ENCODE measurements around the gene ITIH4.

Gene ITIH4

DNA sequence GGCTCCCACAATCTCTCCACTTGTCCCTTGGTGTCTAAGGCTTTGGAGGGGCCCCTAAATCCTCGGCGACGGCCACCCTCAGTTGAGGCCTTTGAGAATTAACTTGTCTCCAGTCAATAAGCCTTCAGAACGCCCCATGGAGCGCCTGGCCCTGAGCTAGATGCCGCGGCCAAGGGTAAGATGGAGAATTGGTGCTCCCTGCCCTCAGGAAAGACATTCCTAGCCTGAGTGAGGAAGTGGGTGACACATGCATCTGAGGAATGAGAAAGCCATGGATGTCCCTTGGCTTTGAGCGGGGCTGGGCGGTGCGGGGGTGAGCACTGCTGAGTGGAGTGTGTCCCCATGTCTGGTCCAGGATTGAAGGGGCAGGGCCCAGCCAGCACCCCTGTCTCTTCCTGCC is 13.3 kb downstream of the ITIH4 start:
- Histone ChIP-seq H3K4me3 (ENCODE audit: low read depth, low read length) (no peak overlapping the region), H3K4me2 (ENCODE audit: low read length) (no peak overlapping the region)

DNA sequence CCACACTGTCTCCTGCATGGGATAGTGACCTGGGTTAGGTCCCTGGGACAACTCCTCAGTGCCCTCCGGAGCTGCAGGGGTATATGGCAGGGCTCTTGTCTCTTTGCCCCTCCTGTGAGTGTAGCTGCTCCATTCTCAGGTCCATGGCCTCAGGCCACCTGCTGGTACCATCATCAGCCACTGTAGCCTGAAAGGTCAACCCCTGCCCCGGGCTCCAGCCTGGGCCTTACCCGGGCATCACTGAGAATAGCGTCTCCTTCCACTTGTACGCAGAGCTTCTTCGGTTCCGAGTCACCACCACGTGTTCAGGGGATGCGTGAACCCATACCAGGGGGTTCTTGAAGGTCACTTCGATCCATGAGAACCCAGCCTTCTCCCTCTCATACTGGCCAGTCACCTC is 13.8 kb downstream of the ITIH4 start:
- Histone ChIP-seq H2BK5ac (ENCODE audit: low read depth, low read length, poor library complexity) (no peak overlapping the region), H2BK12ac (ENCODE audit: low read length) (no peak overlapping the region), H2AFZ (ENCODE audit: insufficient read depth, low read length, poor library complexity) (no peak overlapping the region), H3K4me1 (ENCODE audit: control insufficient read depth in 1 of 2, insufficient read depth in 2 of 2, low read length in 2 of 2) (no peaks in the 10 kb centered on the region), H2AK5ac (ENCODE audit: low read length) (no peak overlapping the region), H3K79me1 (ENCODE audit: low read length) (no peaks in the 10 kb centered on the region), H3K14ac (ENCODE audit: low read length) (no peak overlapping the region), H3K79me2 (ENCODE audit: control insufficient read depth, insufficient read depth, low read length, poor library complexity) (no peaks in the 10 kb centered on the region), H3K36me3 (ENCODE audit: control insufficient read depth in 1 of 2, insufficient read depth in 2 of 2, low read length in 2 of 2) (no peaks in the 10 kb centered on the region), H4K91ac (ENCODE audit: low read depth, low read length) (no peak overlapping the region), H3K23ac (ENCODE audit: low read length) (no peak overlapping the region), H3K4ac (ENCODE audit: low read depth, low read length) (no peak overlapping the region), H3K27ac (ENCODE audit: low read depth, low read length) (no peak overlapping the region), H3K4me2 (ENCODE audit: low read length) (no peak overlapping the region), H4K8ac (ENCODE audit: low read depth, low read length) (no peak overlapping the region), H3K27me3 (ENCODE audit: insufficient read depth, low read length) (no peaks in the 10 kb centered on the region), H2BK120ac (ENCODE audit: insufficient read depth, low read length, poor library complexity) (no peak overlapping the region), H3K9me3 (ENCODE audit: insufficient read depth, low read depth, low read length) (peaks cover 3% of the 10 kb centered on the region), H4K12ac (ENCODE audit: low read depth, low read length) (no peak overlapping the region), H3K18ac (ENCODE audit: low read length) (no peak overlapping the region), H3K4me3 (ENCODE audit: low read depth, low read length) (no peak overlapping the region), H3K9ac (ENCODE audit: low read length) (no peak overlapping the region)
- peak; percentile 94 to 96 for DNase-seq
- WGBS (ENCODE audit: extremely low coverage, insufficient coverage, insufficient read length), result no CpG with 5 or more reads among the region's 10 CpGs

More for the DNA sequence above, 13.3 kb downstream of the ITIH4 start:
- Histone ChIP-seq H3K79me1 (ENCODE audit: low read length) (no peaks in the 10 kb centered on the region), H3K23ac (ENCODE audit: low read length) (no peak overlapping the region), H2BK120ac (ENCODE audit: insufficient read depth, low read length, poor library complexity) (no peak overlapping the region), H2BK5ac (ENCODE audit: low read depth, low read length, poor library complexity) (no peak overlapping the region), H2AK5ac (ENCODE audit: low read length) (no peak overlapping the region), H3K27me3 (ENCODE audit: insufficient read depth, low read length) (no peaks in the 10 kb centered on the region), H3K14ac (ENCODE audit: low read length) (no peak overlapping the region), H4K12ac (ENCODE audit: low read depth, low read length) (no peak overlapping the region), H3K27ac (ENCODE audit: low read depth, low read length) (no peak overlapping the region), H2AFZ (ENCODE audit: insufficient read depth, low read length, poor library complexity) (no peak overlapping the region), H3K9me3 (ENCODE audit: insufficient read depth, low read depth, low read length) (peaks cover 2% of the 10 kb centered on the region), H3K4ac (ENCODE audit: low read depth, low read length) (no peak overlapping the region), H4K91ac (ENCODE audit: low read depth, low read length) (no peak overlapping the region), H3K18ac (ENCODE audit: low read length) (no peak overlapping the region), H3K9ac (ENCODE audit: low read length) (no peak overlapping the region), H2BK12ac (ENCODE audit: low read length) (no peak overlapping the region), H4K8ac (ENCODE audit: low read depth, low read length) (no peak overlapping the region), H3K36me3 (ENCODE audit: control insufficient read depth in 1 of 2, insufficient read depth in 2 of 2, low read length in 2 of 2) (no peaks in the 10 kb centered on the region), H3K79me2 (ENCODE audit: control insufficient read depth, insufficient read depth, low read length, poor library complexity) (no peaks in the 10 kb centered on the region), H3K4me1 (ENCODE audit: control insufficient read depth in 1 of 2, insufficient read depth in 2 of 2, low read length in 2 of 2) (no peaks in the 10 kb centered on the region)
- peak; percentile 68 to 81 for DNase-seq
- WGBS (ENCODE audit: extremely low coverage, insufficient coverage, insufficient read length), result no CpG with 5 or more reads among the region's 10 CpGs

DNA sequence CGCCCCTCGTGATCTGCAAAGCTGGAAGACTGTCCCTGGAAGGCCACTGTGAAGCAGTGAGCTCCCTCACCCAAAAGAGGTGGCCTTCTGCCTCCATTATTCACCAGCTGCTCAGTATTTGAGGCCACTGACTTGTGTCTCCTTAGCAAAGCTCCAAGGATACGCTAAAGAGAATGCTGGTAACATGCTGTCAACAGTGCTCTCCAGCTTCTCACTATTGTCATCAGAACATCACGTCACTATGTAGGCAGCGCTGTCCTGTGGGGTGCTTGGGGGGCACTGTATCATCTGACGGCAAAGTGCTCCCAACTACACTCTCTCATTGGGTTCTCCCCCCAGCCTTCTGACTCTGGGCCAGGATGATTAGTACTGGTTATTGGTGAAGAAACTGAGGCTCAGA is 14.3 kb downstream of the ITIH4 start:
- Histone ChIP-seq H4K8ac (ENCODE audit: low read depth, low read length) (no peak overlapping the region), H3K4me2 (ENCODE audit: low read length) (no peak overlapping the region), H2BK12ac (ENCODE audit: low read length) (no peak overlapping the region), H4K91ac (ENCODE audit: low read depth, low read length) (no peak overlapping the region), H3K36me3 (ENCODE audit: control insufficient read depth in 1 of 2, insufficient read depth in 2 of 2, low read length in 2 of 2) (no peaks in the 10 kb centered on the region), H3K27ac (ENCODE audit: low read depth, low read length) (no peak overlapping the region), H2AK5ac (ENCODE audit: low read length) (no peak overlapping the region), H3K4me1 (ENCODE audit: control insufficient read depth in 1 of 2, insufficient read depth in 2 of 2, low read length in 2 of 2) (no peaks in the 10 kb centered on the region), H3K9me3 (ENCODE audit: insufficient read depth, low read depth, low read length) (peaks cover 4% of the 10 kb centered on the region), H3K4ac (ENCODE audit: low read depth, low read length) (no peak overlapping the region), H4K12ac (ENCODE audit: low read depth, low read length) (no peak overlapping the region), H3K18ac (ENCODE audit: low read length) (no peak overlapping the region), H2AFZ (ENCODE audit: insufficient read depth, low read length, poor library complexity) (no peak overlapping the region), H2BK5ac (ENCODE audit: low read depth, low read length, poor library complexity) (no peak overlapping the region), H3K79me2 (ENCODE audit: control insufficient read depth, insufficient read depth, low read length, poor library complexity) (no peaks in the 10 kb centered on the region), H3K23ac (ENCODE audit: low read length) (no peak overlapping the region), H3K27me3 (ENCODE audit: insufficient read depth, low read length) (no peaks in the 10 kb centered on the region), H3K79me1 (ENCODE audit: low read length) (no peaks in the 10 kb centered on the region), H3K4me3 (ENCODE audit: low read depth, low read length) (no peak overlapping the region), H2BK120ac (ENCODE audit: insufficient read depth, low read length, poor library complexity) (no peak overlapping the region), H3K14ac (ENCODE audit: low read length) (no peak overlapping the region), H3K9ac (ENCODE audit: low read length) (no peak overlapping the region)
- WGBS (ENCODE audit: extremely low coverage, insufficient coverage, insufficient read length), result no CpG with 5 or more reads among the region's 6 CpGs
- DNase-seq, result peak in 1 of 2 donors; percentile 41

DNA sequence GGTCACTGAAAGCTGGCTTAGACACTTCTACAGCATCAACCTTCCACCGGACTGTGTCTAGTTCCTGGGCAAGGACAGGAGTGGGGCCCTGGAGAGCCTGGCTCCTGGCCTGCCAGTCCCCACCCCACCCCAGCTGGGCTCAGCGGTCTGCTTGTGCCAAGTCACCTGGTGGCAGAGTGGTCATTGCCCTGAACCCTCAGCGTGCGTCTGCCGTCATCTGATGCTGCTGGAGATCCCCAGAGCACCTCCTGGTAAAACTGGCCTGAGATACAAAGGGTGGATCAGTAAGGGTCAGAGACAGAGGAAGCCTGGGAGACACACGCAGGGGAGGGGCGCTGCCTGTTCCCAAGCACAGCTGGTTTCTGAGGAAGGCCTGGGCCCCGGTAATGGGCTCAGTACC is 16.7 kb downstream of the ITIH4 start:
- WGBS (ENCODE audit: extremely low coverage, insufficient coverage, insufficient read length), result no CpG with 5 or more reads among the region's 8 CpGs
- DNase-seq, result no peak
- Histone ChIP-seq H2AK5ac (ENCODE audit: low read length) (no peak overlapping the region), H3K27me3 (ENCODE audit: insufficient read depth, low read length) (no peaks in the 10 kb centered on the region), H3K79me2 (ENCODE audit: control insufficient read depth, insufficient read depth, low read length, poor library complexity) (no peaks in the 10 kb centered on the region), H3K18ac (ENCODE audit: low read length) (no peak overlapping the region), H3K4me3 (ENCODE audit: low read depth, low read length) (no peak overlapping the region), H2AFZ (ENCODE audit: insufficient read depth, low read length, poor library complexity) (no peak overlapping the region), H3K9ac (ENCODE audit: low read length) (no peak overlapping the region), H2BK120ac (ENCODE audit: insufficient read depth, low read length, poor library complexity) (no peak overlapping the region), H3K4me1 (ENCODE audit: control insufficient read depth in 1 of 2, insufficient read depth in 2 of 2, low read length in 2 of 2) (no peaks in the 10 kb centered on the region), H3K36me3 (ENCODE audit: control insufficient read depth in 1 of 2, insufficient read depth in 2 of 2, low read length in 2 of 2) (no peaks in the 10 kb centered on the region), H3K4me2 (ENCODE audit: low read length) (no peak overlapping the region), H4K8ac (ENCODE audit: low read depth, low read length) (no peak overlapping the region), H2BK5ac (ENCODE audit: low read depth, low read length, poor library complexity) (no peak overlapping the region), H3K14ac (ENCODE audit: low read length) (no peak overlapping the region), H2BK12ac (ENCODE audit: low read length) (no peak overlapping the region), H3K79me1 (ENCODE audit: low read length) (no peaks in the 10 kb centered on the region), H3K23ac (ENCODE audit: low read length) (no peak overlapping the region), H3K27ac (ENCODE audit: low read depth, low read length) (no peak overlapping the region), H4K12ac (ENCODE audit: low read depth, low read length) (no peak overlapping the region), H3K4ac (ENCODE audit: low read depth, low read length) (no peak overlapping the region), H4K91ac (ENCODE audit: low read depth, low read length) (no peak overlapping the region), H3K9me3 (ENCODE audit: insufficient read depth, low read depth, low read length) (peaks cover 5% of the 10 kb centered on the region)

Data from trophoblast cell (in vitro differentiated cells and primary cell).